Pancreas (tissue), 10 donors: Measurements from ENCODE around the gene NUTM1. TPM values are rescaled to one million over a fixed set of nuclear protein-coding genes. Genes with fewer than 3 reads are reported as not detected.

Experiments used
- ATAC-seq, 4 donors: fragments of 200-7000 bp; cut with Tn5 transposase; one replicate each; pipeline versions ENCODE4 v1.8.0 to v1.9.1; 2020; ENCODE audit warnings: mild to moderate bottlenecking in 4 of 4, moderate library complexity in 4 of 4
- DNase-seq, 6 donors: peaks; one replicate each; pipeline ENCODE4 v3.0.0-alpha.2; 2020
- FAIRE-seq: peaks from 2 replicates; lab custom pipeline; 2012; peaks lifted over from hg19 to GRCh38; lab: Jason Lieb, UNC
- H3K27ac ChIP-seq, 4 donors: fragments of 200-600 bp; sonication (generic); 1 replicate in 3 of 4; 2 replicates in 1 of 4; pipeline versions ENCODE4 v1.5.0 to v1.8.0; 2020
- H3K27me3 ChIP-seq, 4 donors: fragments of 200-600 bp; one replicate each; pipeline ENCODE4 v1.8.0; 2021
- H3K36me3 ChIP-seq, 3 donors: fragments of 200-600 bp; sonication (generic) in 1 of 3; one replicate each; pipeline versions ENCODE4 v1.5.0 to v1.8.0; 2020 to 2021
- H3K4me1 ChIP-seq, 3 donors: fragments of 200-600 bp; one replicate each; pipeline ENCODE4 v1.8.0; 2021
- H3K4me3 ChIP-seq, 4 donors: fragments of 200-600 bp; sonication (generic) in 2 of 4; one replicate each; pipeline versions ENCODE4 v1.5.0 to v1.8.0; 2020 to 2021
- H3K9me3 ChIP-seq, 4 donors: fragments of 200-600 bp; one replicate each; pipeline ENCODE4 v1.8.0; 2021
- CTCF ChIP-seq, 4 donors: fragments of 200-600 bp; sonication (generic) in 3 of 4; IDR thresholded peaks; one replicate each; pipeline versions ENCODE4 v1.5.0 to v1.8.0; 2021; ENCODE audit warnings: antibody characterized with exemption in 4 of 4
- WGBS, 2 donors: extraction: QIAGEN DNeasy Blood & Tissue Kit; methylation state at CpG; one replicate each; pipeline ENCODE4 v1.1.7; 2013; 5-methylcytosine and 5-hydroxymethylcytosine counted together
- intact Hi-C, 3 donors: fragments of 100-400 bp; cut with DNase I; formaldehyde crosslinking; loops; one replicate each; pipeline versions ENCODE4 v1.11.1 to v1.14.2; 2022
- polyA plus RNA-seq, 2 donors: library from polyadenylated mRNA; stranded (reverse); fragments of 200-250 nt; gene quantifications; one replicate each; pipeline ENCODE4 v1.2.3, GENCODE V29; 2013
- total RNA-seq, 6 donors: library from RNA; stranded (reverse); fragmentation: NEBNext Ultra II Directional in 4 of 6; extraction: Animal tissue kit (Norgen Biotek cat#: 25700) in 4 of 6; gene quantifications; one replicate each; pipeline versions ENCODE4 v1.2.1 to v1.2.4, GENCODE V29; 2021 to 2023
- donor health status: healthy with polysubstance abuse.
- donor health status: DM: no; HTN: no; CAD: no; lungs with moderate emphysema.
- donor health status: DM: no; HTN: no; CAD: no.
- donor health status: control.
- donor health status: control.
- donor health status: Bipolar disorder and iron deficiency.
- donor health status: DM: yes; HTN: yes; CAD: no.
- donor health status: DM: no; HTN: no; CAD: no.
- donor health status: DM: no; HTN: no; CAD: no.
- donor health status: DM: yes; HTN: yes; CAD: no.

Gene NUTM1
- total and polyA plus RNA-seq, 8 donors, result not detected

GRCh38 chr15:34311563-34311962 is 31.6 kb upstream of the NUTM1 start:
- H3K27me3 ChIP-seq, result no peaks in the 10 kb centered on the region
- intact Hi-C loops, result no loop called here
- no peak for ATAC-seq
- H3K9me3 ChIP-seq, result no peaks in the 10 kb centered on the region
- no peak for FAIRE-seq
- H3K36me3 ChIP-seq, result no peaks in the 10 kb centered on the region
- 82 to 96% methylated on average over 1 of the region's 1 CpG for WGBS, 2 donors
- no peak for DNase-seq
- TF ChIP-seq CTCF (IDR thresholded peaks at IDR 0.05), result no peak
- H3K4me3 ChIP-seq, result no peak overlapping the region
- H3K4me1 ChIP-seq, result no peaks in the 10 kb centered on the region
- H3K27ac ChIP-seq, result no peak overlapping the region

- FAIRE-seq (no peak), DNase-seq (no peak), ATAC-seq (no peak)
- no peaks in the 10 kb centered on the region for H3K36me3 ChIP-seq
- H3K27me3 ChIP-seq, result no peaks in the 10 kb centered on the region
- no peak for TF ChIP-seq CTCF (IDR thresholded peaks at IDR 0.05)
- no peaks in the 10 kb centered on the region for H3K9me3 ChIP-seq
- no peak overlapping the region for H3K27ac ChIP-seq
- 80 to 82% methylated on average over 3 of the region's 3 CpGs for WGBS, 2 donors
- no peak overlapping the region for H3K4me3 ChIP-seq
- intact Hi-C loops, result no loop called here
- H3K4me1 ChIP-seq, result peaks cover 8 to 10% (median 9%) of the 10 kb centered on the region in 3 donors
Observed at GRCh38 chr15:34314491-34315490, 28.3 kb upstream of the NUTM1 start.

- 1% methylated on average over 10 of the region's 10 CpGs for WGBS, 2 donors
- H3K4me1 ChIP-seq, result peaks cover 8 to 10% (median 9%) of the 10 kb centered on the region in 3 donors
- no peaks in the 10 kb centered on the region for H3K9me3 ChIP-seq
- no peaks in the 10 kb centered on the region for H3K36me3 ChIP-seq
- ATAC-seq, result peak; percentile 96 to 99 (median 98)
- intact Hi-C loops, result no loop called here
- no peak for FAIRE-seq
- H3K27ac ChIP-seq, result peak overlapping the region in 3 of 4 donors; percentile 40 to 65 (median 62)
- H3K4me3 ChIP-seq, result peak overlapping the region in 3 of 4 donors; percentile 22 to 44 (median 40)
- H3K27me3 ChIP-seq, result no peaks in the 10 kb centered on the region
- TF ChIP-seq CTCF (IDR thresholded peaks at IDR 0.05), result no peak
- peak in 4 of 6 donors; percentile 41 to 68 (median 45) for DNase-seq
Observed at GRCh38 chr15:34318277-34319079, 24.6 kb upstream of the NUTM1 start.

GRCh38 chr15:34323217-34323616 is 19.9 kb upstream of the NUTM1 start:
- Histone ChIP-seq H3K4me1 (peaks cover 0 to under 1% (median 0%) of the 10 kb centered on the region in 3 donors), H3K9me3 (no peaks in the 10 kb centered on the region), H3K4me3 (no peak overlapping the region), H3K36me3 (no peaks in the 10 kb centered on the region), H3K27me3 (no peaks in the 10 kb centered on the region), H3K27ac (no peak overlapping the region)
- WGBS, 2 donors, result 97% methylated on average over 10 of the region's 10 CpGs
- FAIRE-seq, result no peak
- no peak for DNase-seq
- intact Hi-C loops, result no loop called here
- no peak for ATAC-seq
- TF ChIP-seq CTCF (IDR thresholded peaks at IDR 0.05), result no peak
